Retinal pigment epithelial cell (primary cell): ENCODE measurements around the gene HLA-DPA1.

ENCODE experiments used
- DNase-seq: peaks from one replicate; pipeline ENCODE4 v3.0.0-alpha.2; 2010; ENCODE audit warnings: low read depth
- H3K4me3 ChIP-seq: 2 replicates; pipeline ENCODE4 v1.5.1; 2011; ENCODE audit warnings: mild to moderate bottlenecking, low read length, control low read depth, moderate library complexity
- TF ChIP-seq, protein P1 (sequence below): conservative IDR thresholded peaks from 2 replicates; pipeline ENCODE4 v1.5.1; 2011; ENCODE audit warnings: low read depth, low read length, control low read depth, inconsistent platforms

The HLA-DPA1 gene

DNA sequence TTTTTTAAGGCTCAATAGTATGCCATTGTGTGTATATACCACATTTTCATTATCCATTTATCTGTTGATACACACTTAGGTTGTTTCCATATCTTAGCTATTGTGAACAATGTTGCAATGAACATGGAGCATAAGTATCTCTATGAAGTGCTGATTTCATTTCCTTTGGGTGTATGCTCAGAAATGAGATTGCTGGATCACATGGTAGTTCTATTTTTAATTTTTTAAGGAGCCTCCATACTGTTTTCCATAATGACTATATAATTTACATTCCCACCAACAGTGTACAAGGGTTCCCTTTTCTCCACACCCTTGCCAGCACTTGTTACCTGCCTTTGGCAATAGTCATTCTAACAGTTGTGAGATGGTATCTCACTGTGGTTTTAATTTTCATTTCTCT lies 48.9 kb downstream of the HLA-DPA1 start:
- no peak for DNase-seq
- H3K4me3 ChIP-seq, result no peak overlapping the region
- TF ChIP-seq, protein P1, sequence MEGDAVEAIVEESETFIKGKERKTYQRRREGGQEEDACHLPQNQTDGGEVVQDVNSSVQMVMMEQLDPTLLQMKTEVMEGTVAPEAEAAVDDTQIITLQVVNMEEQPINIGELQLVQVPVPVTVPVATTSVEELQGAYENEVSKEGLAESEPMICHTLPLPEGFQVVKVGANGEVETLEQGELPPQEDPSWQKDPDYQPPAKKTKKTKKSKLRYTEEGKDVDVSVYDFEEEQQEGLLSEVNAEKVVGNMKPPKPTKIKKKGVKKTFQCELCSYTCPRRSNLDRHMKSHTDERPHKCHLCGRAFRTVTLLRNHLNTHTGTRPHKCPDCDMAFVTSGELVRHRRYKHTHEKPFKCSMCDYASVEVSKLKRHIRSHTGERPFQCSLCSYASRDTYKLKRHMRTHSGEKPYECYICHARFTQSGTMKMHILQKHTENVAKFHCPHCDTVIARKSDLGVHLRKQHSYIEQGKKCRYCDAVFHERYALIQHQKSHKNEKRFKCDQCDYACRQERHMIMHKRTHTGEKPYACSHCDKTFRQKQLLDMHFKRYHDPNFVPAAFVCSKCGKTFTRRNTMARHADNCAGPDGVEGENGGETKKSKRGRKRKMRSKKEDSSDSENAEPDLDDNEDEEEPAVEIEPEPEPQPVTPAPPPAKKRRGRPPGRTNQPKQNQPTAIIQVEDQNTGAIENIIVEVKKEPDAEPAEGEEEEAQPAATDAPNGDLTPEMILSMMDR, result no peak

DNA sequence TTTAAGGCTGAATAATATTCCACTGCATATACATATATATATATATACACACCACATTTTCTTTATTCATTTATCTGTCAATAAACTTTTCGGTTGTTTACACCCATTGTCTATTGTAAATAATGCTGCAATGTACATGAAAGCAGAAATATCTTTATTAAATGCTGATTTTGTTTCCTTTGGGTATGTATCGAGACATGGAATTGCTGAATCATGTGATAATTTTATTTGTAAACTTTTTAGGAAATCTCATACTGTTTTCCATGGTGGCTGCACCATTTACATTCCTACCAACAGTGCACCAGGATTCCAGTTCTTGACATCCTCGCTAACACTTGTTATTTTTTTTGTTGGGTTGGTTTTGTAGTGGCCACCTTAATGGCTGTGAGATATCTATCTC lies 49.9 kb downstream of the HLA-DPA1 start:
- TF ChIP-seq, protein P1, result no peak
- H3K4me3 ChIP-seq, result no peak overlapping the region
- DNase-seq, result no peak

DNA sequence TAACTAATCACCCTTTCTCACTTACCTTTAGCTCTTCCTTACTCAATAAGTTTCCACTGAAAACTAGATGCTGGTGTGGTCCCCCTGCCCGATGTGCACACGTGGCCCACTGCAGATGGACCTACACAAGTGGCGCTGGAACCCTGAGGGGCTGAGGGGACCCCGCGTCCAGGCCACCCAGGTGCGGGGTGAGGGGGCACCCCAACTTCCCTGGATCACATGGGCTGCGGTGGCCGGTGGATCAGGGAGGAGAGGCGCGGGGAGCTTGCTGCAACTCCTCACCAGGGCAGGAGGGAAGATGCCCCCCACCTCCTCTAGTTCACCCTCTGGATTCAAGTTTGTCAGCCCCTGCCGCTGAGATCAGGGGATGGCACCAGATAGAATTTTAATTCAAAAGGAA lies 51.5 kb downstream of the HLA-DPA1 start:
- DNase-seq, result no peak
- TF ChIP-seq, protein P1, result no peak
- no peak overlapping the region for H3K4me3 ChIP-seq

DNA sequence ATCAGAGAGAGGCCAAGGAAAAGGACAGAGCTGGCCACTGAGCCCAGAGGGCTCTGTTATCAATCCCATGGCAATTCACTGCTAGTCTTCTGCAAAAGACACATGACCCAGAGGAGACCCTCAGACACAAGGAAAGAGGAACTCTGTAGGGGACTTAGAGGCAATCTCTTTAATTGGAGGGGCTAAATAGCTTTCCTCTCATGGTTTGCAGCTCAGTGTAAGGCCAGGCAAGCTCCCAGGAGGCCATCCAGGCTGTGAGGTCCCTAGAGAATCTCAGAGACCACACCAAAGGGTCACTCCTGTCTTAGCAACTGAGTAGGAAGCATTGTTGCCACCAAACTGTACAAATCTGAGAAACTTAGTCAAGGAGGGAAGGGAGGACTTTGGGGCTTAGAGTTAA lies 54.1 kb downstream of the HLA-DPA1 start:
- no peak overlapping the region for H3K4me3 ChIP-seq
- TF ChIP-seq, protein P1, result no peak
- no peak for DNase-seq

DNA sequence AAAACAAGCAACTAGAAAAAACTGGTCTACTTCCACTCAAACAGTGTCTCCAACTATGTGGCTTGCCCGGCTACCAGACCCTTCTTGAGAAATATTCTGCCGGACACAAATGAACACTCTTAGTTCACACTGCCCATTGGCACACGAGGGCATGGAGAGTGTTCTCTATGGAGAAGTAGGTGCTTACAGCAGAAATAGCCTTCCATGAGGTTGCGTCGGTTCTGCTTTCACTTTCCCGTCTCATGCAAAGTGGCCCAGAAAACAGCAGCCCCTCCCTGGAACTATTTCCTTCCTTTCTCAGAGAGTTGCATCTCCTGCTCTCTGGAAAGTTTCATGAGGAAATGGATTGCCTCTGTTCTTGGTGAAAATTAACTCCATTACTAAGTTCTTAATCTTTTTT lies 54.5 kb downstream of the HLA-DPA1 start:
- no peak overlapping the region for H3K4me3 ChIP-seq
- TF ChIP-seq, protein P1, result no peak
- no peak for DNase-seq

DNA sequence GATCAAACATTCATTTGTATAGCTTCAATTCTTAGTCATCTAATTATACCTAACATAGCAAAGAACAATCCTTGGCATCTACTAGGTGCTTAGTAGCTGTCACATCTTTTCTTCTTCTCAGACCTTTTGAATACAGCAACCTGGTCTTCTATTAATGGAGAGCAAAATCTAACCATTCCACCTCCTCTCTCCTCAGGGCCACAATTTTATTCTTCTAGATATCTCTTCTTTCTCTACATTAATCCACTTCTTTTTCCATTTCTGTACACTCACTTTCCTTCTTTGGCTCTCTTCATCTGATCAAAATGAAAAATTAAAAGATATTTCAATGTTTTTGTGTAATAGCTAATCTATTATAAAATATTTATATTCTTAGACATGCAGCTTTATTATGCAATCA lies 55.0 kb downstream of the HLA-DPA1 start:
- TF ChIP-seq, protein P1, result no peak
- no peak overlapping the region for H3K4me3 ChIP-seq
- no peak for DNase-seq

DNA sequence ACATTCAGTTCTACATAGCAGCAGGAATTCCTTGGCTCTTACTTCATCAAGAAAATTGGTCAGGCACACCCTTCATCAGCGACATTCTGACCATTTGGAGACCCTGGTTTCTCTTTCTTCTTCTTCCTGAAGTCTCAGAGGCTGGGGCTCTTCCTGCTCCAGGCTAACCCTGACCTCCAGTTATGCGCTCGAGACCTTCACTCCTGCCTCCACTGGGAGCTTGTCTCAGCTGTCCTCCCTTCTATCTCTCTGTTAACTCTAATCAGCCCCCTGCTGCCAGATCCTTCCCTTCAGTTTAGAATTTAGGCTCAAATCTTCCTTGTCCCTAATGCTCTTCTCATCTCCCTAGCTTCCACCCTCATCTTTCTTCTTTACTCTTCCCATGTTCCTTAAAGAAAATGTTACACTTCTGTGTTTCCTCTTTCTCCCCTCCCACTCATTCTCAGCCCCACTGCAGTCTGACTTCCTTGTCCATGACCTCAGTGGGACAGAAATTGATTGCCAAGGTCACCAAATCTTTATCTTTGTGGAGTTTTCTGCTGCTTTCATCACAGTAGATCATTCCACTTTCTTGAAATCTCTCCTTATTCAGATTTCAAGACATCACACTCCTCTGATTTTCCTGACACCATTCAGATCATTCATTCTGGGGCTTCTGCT lies 55.6 kb downstream of the HLA-DPA1 start:
- TF ChIP-seq, protein P1, result no peak
- no peak for DNase-seq
- H3K4me3 ChIP-seq, result no peak overlapping the region
